ENCODE data around the gene PDLIM1. TPM values are rescaled to one million over a fixed set of nuclear protein-coding genes. Genes with fewer than 3 reads are reported as not detected.

Gene PDLIM1
- total and polyA plus RNA-seq, 2 of the 13 experiments (the other 11 are each of a cell fraction or from before 2014, with no cell fraction given) = 119 to 123 TPM

DNA sequence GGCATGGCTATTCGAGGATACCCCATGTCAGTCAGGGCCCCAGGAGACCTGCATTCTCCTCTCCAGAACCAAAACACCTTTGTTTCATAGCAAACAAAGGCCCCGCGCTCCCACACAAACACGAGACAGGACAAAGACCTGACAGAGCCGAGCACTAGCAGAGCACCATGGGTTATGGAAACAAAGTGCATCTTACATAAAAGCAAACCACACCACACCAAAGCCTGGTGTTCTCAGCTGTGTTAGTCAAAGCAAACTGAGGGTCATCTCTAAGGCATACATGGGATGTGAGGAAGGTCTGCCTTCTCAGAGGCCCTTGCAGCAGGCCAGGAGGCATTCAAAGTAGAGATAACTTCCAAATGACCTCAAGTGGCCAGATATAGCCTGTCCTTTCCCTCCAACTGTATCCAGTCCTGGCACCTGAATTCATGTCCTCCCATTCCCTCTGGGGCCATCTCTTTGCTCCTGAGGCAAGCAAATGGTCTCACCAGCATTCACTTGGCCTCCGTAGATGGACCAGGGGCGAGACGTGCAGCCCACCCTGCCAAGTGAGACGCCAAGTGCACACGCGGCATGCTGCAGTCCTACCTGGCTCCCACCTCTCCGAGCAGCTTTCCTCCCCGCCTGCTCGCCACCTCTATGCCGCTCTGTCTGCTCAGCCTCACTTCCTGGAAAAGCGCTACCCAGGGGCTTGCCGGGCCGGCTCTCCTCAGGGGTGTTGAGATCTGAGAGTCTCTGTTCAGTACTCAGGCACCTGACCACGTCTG is 45.3 kb upstream of the PDLIM1 start (continued):
- TF ChIP-seq, protein P1, sequence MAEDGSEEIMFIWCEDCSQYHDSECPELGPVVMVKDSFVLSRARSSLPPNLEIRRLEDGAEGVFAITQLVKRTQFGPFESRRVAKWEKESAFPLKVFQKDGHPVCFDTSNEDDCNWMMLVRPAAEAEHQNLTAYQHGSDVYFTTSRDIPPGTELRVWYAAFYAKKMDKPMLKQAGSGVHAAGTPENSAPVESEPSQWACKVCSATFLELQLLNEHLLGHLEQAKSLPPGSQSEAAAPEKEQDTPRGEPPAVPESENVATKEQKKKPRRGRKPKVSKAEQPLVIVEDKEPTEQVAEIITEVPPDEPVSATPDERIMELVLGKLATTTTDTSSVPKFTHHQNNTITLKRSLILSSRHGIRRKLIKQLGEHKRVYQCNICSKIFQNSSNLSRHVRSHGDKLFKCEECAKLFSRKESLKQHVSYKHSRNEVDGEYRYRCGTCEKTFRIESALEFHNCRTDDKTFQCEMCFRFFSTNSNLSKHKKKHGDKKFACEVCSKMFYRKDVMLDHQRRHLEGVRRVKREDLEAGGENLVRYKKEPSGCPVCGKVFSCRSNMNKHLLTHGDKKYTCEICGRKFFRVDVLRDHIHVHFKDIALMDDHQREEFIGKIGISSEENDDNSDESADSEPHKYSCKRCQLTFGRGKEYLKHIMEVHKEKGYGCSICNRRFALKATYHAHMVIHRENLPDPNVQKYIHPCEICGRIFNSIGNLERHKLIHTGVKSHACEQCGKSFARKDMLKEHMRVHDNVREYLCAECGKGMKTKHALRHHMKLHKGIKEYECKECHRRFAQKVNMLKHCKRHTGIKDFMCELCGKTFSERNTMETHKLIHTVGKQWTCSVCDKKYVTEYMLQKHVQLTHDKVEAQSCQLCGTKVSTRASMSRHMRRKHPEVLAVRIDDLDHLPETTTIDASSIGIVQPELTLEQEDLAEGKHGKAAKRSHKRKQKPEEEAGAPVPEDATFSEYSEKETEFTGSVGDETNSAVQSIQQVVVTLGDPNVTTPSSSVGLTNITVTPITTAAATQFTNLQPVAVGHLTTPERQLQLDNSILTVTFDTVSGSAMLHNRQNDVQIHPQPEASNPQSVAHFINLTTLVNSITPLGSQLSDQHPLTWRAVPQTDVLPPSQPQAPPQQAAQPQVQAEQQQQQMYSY (CRISPR knock-in tag; IDR thresholded peaks at IDR 0.05) = no peak
- no peak for TF ChIP-seq IRF2 (CRISPR knock-in tag; IDR thresholded peaks at IDR 0.05)
- TF ChIP-seq ZNF264 (CRISPR knock-in tag; IDR thresholded peaks at IDR 0.05) = no peak
- TF ChIP-seq PITX1 (CRISPR knock-in tag; IDR thresholded peaks at IDR 0.05) = no peak
- TF ChIP-seq ZSCAN25 (CRISPR knock-in tag; IDR thresholded peaks at IDR 0.05) = no peak
- TF ChIP-seq BORCS8-MEF2B (CRISPR knock-in tag; IDR thresholded peaks at IDR 0.05) = no peak
- TF ChIP-seq ZFP36L1 (CRISPR knock-in tag; IDR thresholded peaks at IDR 0.05) = no peak
- no peak for TF ChIP-seq GATAD1 (CRISPR knock-in tag; IDR thresholded peaks at IDR 0.05)
- no peak for TF ChIP-seq MBD4 (IDR thresholded peaks at IDR 0.05; ENCODE audit: borderline replicate concordance, low read length)
- no peak for TF ChIP-seq ZMAT3 (CRISPR knock-in tag; conservative IDR thresholded peaks at IDR 0.05)
- TF ChIP-seq ZNF557 (CRISPR knock-in tag; IDR thresholded peaks at IDR 0.05) = no peak
- TF ChIP-seq ZFP1 (CRISPR knock-in tag; IDR thresholded peaks at IDR 0.05) = no peak
- TF ChIP-seq CBX2 (IDR thresholded peaks at IDR 0.05; ENCODE audit: low read depth, low read length) = no peak
- TF ChIP-seq CBX2 (CRISPR knock-in tag; IDR thresholded peaks at IDR 0.05; ENCODE audit: low read depth) = no peak
- TF ChIP-seq MAF1 (CRISPR knock-in tag; IDR thresholded peaks at IDR 0.05; ENCODE audit: borderline replicate concordance) = no peak
- TF ChIP-seq, protein P2, sequence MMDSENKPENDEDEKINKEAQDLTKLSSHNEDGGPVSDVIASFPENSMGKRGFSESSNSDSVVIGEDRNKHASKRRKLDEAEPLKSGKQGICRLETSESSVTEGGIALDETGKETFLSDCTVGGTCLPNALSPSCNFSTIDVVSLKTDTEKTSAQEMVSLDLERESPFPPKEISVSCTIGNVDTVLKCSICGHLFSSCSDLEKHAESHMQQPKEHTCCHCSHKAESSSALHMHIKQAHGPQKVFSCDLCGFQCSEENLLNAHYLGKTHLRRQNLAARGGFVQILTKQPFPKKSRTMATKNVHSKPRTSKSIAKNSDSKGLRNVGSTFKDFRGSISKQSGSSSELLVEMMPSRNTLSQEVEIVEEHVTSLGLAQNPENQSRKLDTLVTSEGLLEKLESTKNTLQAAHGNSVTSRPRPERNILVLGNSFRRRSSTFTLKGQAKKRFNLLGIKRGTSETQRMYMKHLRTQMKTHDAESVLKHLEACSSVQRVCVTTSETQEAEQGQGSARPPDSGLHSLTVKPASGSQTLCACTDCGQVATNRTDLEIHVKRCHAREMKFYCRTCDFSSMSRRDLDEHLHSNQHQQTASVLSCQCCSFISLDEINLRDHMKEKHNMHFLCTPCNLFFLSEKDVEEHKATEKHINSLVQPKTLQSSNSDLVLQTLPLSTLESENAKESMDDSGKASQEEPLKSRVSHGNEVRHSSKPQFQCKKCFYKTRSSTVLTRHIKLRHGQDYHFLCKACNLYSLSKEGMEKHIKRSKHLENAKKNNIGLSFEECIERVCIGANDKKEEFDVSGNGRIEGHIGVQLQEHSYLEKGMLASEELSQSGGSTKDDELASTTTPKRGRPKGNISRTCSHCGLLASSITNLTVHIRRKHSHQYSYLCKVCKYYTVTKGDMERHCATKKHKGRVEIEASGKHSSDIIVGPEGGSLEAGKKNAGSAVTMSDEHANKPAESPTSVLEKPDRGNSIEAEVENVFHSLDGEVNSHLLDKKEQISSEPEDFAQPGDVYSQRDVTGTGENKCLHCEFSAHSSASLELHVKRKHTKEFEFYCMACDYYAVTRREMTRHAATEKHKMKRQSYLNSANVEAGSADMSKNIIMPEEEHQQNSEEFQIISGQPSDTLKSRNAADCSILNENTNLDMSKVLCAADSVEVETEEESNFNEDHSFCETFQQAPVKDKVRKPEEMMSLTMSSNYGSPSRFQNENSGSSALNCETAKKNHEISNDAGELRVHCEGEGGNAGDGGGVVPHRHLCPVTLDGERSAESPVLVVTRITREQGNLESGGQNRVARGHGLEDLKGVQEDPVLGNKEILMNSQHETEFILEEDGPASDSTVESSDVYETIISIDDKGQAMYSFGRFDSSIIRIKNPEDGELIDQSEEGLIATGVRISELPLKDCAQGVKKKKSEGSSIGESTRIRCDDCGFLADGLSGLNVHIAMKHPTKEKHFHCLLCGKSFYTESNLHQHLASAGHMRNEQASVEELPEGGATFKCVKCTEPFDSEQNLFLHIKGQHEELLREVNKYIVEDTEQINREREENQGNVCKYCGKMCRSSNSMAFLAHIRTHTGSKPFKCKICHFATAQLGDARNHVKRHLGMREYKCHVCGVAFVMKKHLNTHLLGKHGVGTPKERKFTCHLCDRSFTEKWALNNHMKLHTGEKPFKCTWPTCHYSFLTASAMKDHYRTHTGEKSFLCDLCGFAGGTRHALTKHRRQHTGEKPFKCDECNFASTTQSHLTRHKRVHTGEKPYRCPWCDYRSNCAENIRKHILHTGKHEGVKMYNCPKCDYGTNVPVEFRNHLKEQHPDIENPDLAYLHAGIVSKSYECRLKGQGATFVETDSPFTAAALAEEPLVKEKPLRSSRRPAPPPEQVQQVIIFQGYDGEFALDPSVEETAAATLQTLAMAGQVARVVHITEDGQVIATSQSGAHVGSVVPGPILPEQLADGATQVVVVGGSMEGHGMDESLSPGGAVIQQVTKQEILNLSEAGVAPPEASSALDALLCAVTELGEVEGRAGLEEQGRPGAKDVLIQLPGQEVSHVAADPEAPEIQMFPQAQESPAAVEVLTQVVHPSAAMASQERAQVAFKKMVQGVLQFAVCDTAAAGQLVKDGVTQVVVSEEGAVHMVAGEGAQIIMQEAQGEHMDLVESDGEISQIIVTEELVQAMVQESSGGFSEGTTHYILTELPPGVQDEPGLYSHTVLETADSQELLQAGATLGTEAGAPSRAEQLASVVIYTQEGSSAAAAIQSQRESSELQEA (CRISPR knock-in tag; IDR thresholded peaks at IDR 0.05; ENCODE audit: not compliant biosample characterization) = no peak
- TF ChIP-seq, protein P3, sequence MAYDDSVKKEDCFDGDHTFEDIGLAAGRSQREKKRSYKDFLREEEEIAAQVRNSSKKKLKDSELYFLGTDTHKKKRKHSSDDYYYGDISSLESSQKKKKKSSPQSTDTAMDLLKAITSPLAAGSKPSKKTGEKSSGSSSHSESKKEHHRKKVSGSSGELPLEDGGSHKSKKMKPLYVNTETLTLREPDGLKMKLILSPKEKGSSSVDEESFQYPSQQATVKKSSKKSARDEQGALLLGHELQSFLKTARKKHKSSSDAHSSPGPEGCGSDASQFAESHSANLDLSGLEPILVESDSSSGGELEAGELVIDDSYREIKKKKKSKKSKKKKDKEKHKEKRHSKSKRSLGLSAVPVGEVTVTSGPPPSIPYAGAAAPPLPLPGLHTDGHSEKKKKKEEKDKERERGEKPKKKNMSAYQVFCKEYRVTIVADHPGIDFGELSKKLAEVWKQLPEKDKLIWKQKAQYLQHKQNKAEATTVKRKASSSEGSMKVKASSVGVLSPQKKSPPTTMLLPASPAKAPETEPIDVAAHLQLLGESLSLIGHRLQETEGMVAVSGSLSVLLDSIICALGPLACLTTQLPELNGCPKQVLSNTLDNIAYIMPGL (CRISPR knock-in tag; IDR thresholded peaks at IDR 0.05; ENCODE audit: borderline replicate concordance in 1 of 2, low read depth in 1 of 2) = no peak
